Amygdala (tissue), 56 donors: ENCODE measurements around the gene KANSL1.
"Not testable (repeated sequence)": the region's sequence is repeated elsewhere in the genome, so short reads cannot be mapped to it uniquely, and the experiment has no call there.

Source experiments
- DNase-seq, 56 donors: peaks; one replicate each; lab custom pipeline; 2025; lab: John Stamatoyannopoulos, UW

The KANSL1 gene

GRCh38 chr17:46027048-46027975 is 165.9 kb downstream of the KANSL1 start:
- DNase-seq, result no peak

- DNase-seq, result peak in 3 of 56 donors; percentile 23 to 35 (median 34)
Measured at GRCh38 chr17:46026166-46027047, 166.8 kb downstream of the KANSL1 start.

- no peak for DNase-seq
Measured at GRCh38 chr17:46025510-46026165, 167.6 kb downstream of the KANSL1 start.

- DNase-seq, result no peak
Measured at GRCh38 chr17:46025060-46025459, 168.2 kb downstream of the KANSL1 start.

GRCh38 chr17:46024590-46024989 is 168.6 kb downstream of the KANSL1 start:
- DNase-seq, result no peak

- DNase-seq, result peak in 9 of 56 donors; percentile 11 to 42 (median 27)
Measured at GRCh38 chr17:46023783-46024388, 169.3 kb downstream of the KANSL1 start.

- not testable (repeated sequence) for DNase-seq
Measured at GRCh38 chr17:46023366-46023765, 169.9 kb downstream of the KANSL1 start.

GRCh38 chr17:46020998-46021397 is 172.2 kb downstream of the KANSL1 start:
- no peak for DNase-seq

- DNase-seq, result no peak
Measured at GRCh38 chr17:46020023-46020761, 173.0 kb downstream of the KANSL1 start.

GRCh38 chr17:46019408-46019925 is 173.8 kb downstream of the KANSL1 start:
- not testable (repeated sequence) for DNase-seq

GRCh38 chr17:46013502-46014165 is 179.6 kb downstream of the KANSL1 start:
- DNase-seq, result peak in 13 of 56 donors; percentile 17 to 71 (median 29)

GRCh38 chr17:46013127-46013501 is 180.1 kb downstream of the KANSL1 start:
- DNase-seq, result no peak

- no peak for DNase-seq
Measured at GRCh38 chr17:46012506-46013079, 180.6 kb downstream of the KANSL1 start.

GRCh38 chr17:46011711-46012505 is 181.3 kb downstream of the KANSL1 start:
- DNase-seq, result no peak

GRCh38 chr17:46010597-46011186 is 182.5 kb downstream of the KANSL1 start:
- DNase-seq, result no peak

GRCh38 chr17:46009681-46010596 is 183.3 kb downstream of the KANSL1 start:
- peak in 1 of 56 donors; percentile 30 for DNase-seq
